GM23338 (cell line): ENCODE results near the gene SLC43A2. TPM values are rescaled to one million over a fixed set of nuclear protein-coding genes. Genes with fewer than 3 reads are reported as not detected.
A peak's percentile ranks its signal among the peaks of the same experiment; 100 is the strongest.

Source experiments
- ATAC-seq: fragments of 200-7000 bp; cut with Tn5 transposase; 3 replicates; pipeline ENCODE4 v1.9.1; 2020
- DNase-seq: peaks from one replicate; pipeline ENCODE4 v3.0.0-alpha.2; 2015; ENCODE audit warnings: low spot score
- H2AFZ ChIP-seq: fragments of 200-600 bp; sonication (generic); 2 replicates; pipeline ENCODE4 v1.8.0; 2016; ENCODE audit warnings: antibody characterized with exemption, mild to moderate bottlenecking, moderate library complexity
- H3F3A ChIP-seq: fragments of 200-600 bp; sonication (generic); replicated peaks from 2 replicates; pipeline ENCODE4 v1.8.0; 2017; ENCODE audit warnings: antibody characterized with exemption, mixed run types, low read depth
- H3K27ac ChIP-seq: fragments of 200-600 bp; sonication (generic); 2 replicates; pipeline ENCODE4 v1.6.1; 2016; ENCODE audit warnings: low read depth
- H3K27me3 ChIP-seq: fragments of 200-600 bp; sonication (generic); 2 replicates; pipeline ENCODE4 v1.8.0; 2016; ENCODE audit warnings: mild to moderate bottlenecking, mixed run types, moderate library complexity; ENCODE audit not compliant: insufficient read depth
- H3K36me3 ChIP-seq: fragments of 200-600 bp; sonication (generic); 2 replicates; pipeline ENCODE4 v1.8.0; 2016; ENCODE audit warnings: mild to moderate bottlenecking; ENCODE audit not compliant: insufficient read depth
- H3K4me1 ChIP-seq: fragments of 200-600 bp; sonication (generic); 2 replicates; pipeline ENCODE4 v1.8.0; 2016; ENCODE audit warnings: mild to moderate bottlenecking, moderate library complexity; ENCODE audit not compliant: insufficient read depth
- H3K4me2 ChIP-seq: fragments of 200-600 bp; sonication (generic); 2 replicates; pipeline ENCODE4 v1.7.1; 2017; ENCODE audit warnings: mixed run types
- H3K4me3 ChIP-seq: fragments of 200-600 bp; sonication (generic); 2 replicates; pipeline ENCODE4 v1.6.1; 2016; ENCODE audit warnings: mixed run types
- H3K79me2 ChIP-seq: fragments of 200-600 bp; sonication (generic); replicated peaks from 2 replicates; pipeline ENCODE4 v1.8.0; 2017; ENCODE audit warnings: mild to moderate bottlenecking; ENCODE audit not compliant: insufficient read depth
- H3K9me2 ChIP-seq: fragments of 200-600 bp; sonication (generic); 2 replicates; pipeline ENCODE4 v1.8.0; 2017; ENCODE audit not compliant: insufficient read depth
- H4K20me1 ChIP-seq: fragments of 200-600 bp; sonication (generic); replicated peaks from 2 replicates; pipeline ENCODE4 v1.8.0; 2017; ENCODE audit warnings: mild to moderate bottlenecking; ENCODE audit not compliant: insufficient read depth
- H3K27ac Mint-ChIP-seq: 2 replicates; pipeline ENCODE4 v1.8.0; 2020; ENCODE audit warnings: inconsistent platforms, mild to moderate bottlenecking, moderate library complexity, mixed read lengths
- H3K27me3 Mint-ChIP-seq: 3 replicates; pipeline ENCODE4 v1.8.0; 2022; ENCODE audit warnings: low read depth, mild to moderate bottlenecking, moderate library complexity, mixed read lengths, inconsistent platforms; ENCODE audit not compliant: insufficient read depth, poor library complexity
- H3K36me3 Mint-ChIP-seq: 3 replicates; pipeline ENCODE4 v1.8.0; 2021; ENCODE audit warnings: low read depth, mild to moderate bottlenecking, inconsistent platforms, moderate library complexity, mixed read lengths
- H3K4me1 Mint-ChIP-seq: 3 replicates; pipeline ENCODE4 v1.8.0; 2020; ENCODE audit warnings: mild to moderate bottlenecking, inconsistent platforms, mixed read lengths
- H3K4me3 Mint-ChIP-seq: 3 replicates; pipeline ENCODE4 v1.8.0; 2021; ENCODE audit warnings: moderate library complexity, mild to moderate bottlenecking, inconsistent platforms, mixed read lengths
- H3K9me3 Mint-ChIP-seq: 3 replicates; pipeline ENCODE4 v1.8.0; 2020; ENCODE audit warnings: moderate library complexity, mild to moderate bottlenecking, inconsistent platforms, mixed read lengths
- CREB1 ChIP-seq: fragments of 250-450 bp; sonication (Bioruptor Pico); IDR thresholded peaks from 2 replicates; pipeline ENCODE4 v1.5.0; 2020; ENCODE audit warnings: low read depth, mild to moderate bottlenecking, moderate library complexity
- ETS1 ChIP-seq: IDR thresholded peaks from 2 replicates; pipeline ENCODE4 v1.6.1; 2016; ENCODE audit warnings: antibody characterized with exemption
- EZH2 ChIP-seq: fragments of 200-600 bp; sonication (generic); IDR thresholded peaks from one replicate; pipeline ENCODE4 v1.8.0; 2017; ENCODE audit warnings: antibody characterized with exemption, mild to moderate bottlenecking, low read depth; ENCODE audit not compliant: unreplicated experiment
- EZH2phosphoT487 ChIP-seq: fragments of 200-600 bp; sonication (generic); IDR thresholded peaks from one replicate; pipeline ENCODE4 v1.8.1; 2018; ENCODE audit warnings: antibody characterized with exemption; ENCODE audit not compliant: unreplicated experiment
- JUNB ChIP-seq: IDR thresholded peaks from one replicate; pipeline ENCODE4 v1.6.1; 2016; ENCODE audit warnings: antibody characterized with exemption; ENCODE audit not compliant: unreplicated experiment
- NANOG ChIP-seq: IDR thresholded peaks from 2 replicates; pipeline ENCODE4 v1.6.1; 2016; ENCODE audit warnings: antibody characterized with exemption, borderline replicate concordance
- POLR2AphosphoS5 ChIP-seq: IDR thresholded peaks from 2 replicates; pipeline ENCODE4 v1.6.1; 2016; ENCODE audit warnings: antibody characterized with exemption, low read depth
- STAT1 ChIP-seq: IDR thresholded peaks from one replicate; pipeline ENCODE4 v1.6.1; 2016; ENCODE audit warnings: antibody characterized with exemption; ENCODE audit not compliant: unreplicated experiment
- ZNF114 ChIP-seq: fragments of 250-450 bp; sonication (Bioruptor Pico); IDR thresholded peaks from 2 replicates; pipeline ENCODE4 v1.5.0; 2020; ENCODE audit warnings: mild to moderate bottlenecking, moderate library complexity
- ZNF331 ChIP-seq: fragments of 250-450 bp; sonication (Bioruptor Pico); IDR thresholded peaks from 2 replicates; pipeline ENCODE4 v1.5.0; 2020; ENCODE audit warnings: low read depth, mild to moderate bottlenecking, moderate library complexity
- polyA plus RNA-seq: library from polyadenylated mRNA; unstranded; fragments of >200 nt; fragmentation: Nextera tagmentation; extraction: Ambion mirVana; gene quantifications from 2 replicates; pipeline ENCODE4 v1.2.1, GENCODE V29; 2016
- total RNA-seq: library from RNA; depleted of rRNA; stranded (reverse); fragments of >200 nt; shearing (Covaris generic); gene quantifications from 2 replicates; pipeline ENCODE4 v1.2.3, GENCODE V29; 2014
- TF ChIP-seq, protein P1 (sequence below), 2 experiments: fragments of 200-600 bp in 1 of 2; sonication (generic) in 1 of 2; conservative IDR thresholded peaks; 2 replicates each; pipeline versions ENCODE4 v1.5.1 to v1.6.1; 2016 to 2017; ENCODE audit warnings: antibody characterized with exemption in 2 of 2, low read depth in 2 of 2, mild to moderate bottlenecking in 2 of 2, moderate library complexity in 1 of 2
- TF ChIP-seq, protein P2 (sequence below): IDR thresholded peaks from one replicate; pipeline ENCODE4 v1.6.1; 2018; ENCODE audit warnings: antibody characterized with exemption; ENCODE audit not compliant: unreplicated experiment

Gene SLC43A2
- total and polyA plus RNA-seq, 2 experiments from 2014 or later, result 2.2 to 9.8 TPM

DNA sequence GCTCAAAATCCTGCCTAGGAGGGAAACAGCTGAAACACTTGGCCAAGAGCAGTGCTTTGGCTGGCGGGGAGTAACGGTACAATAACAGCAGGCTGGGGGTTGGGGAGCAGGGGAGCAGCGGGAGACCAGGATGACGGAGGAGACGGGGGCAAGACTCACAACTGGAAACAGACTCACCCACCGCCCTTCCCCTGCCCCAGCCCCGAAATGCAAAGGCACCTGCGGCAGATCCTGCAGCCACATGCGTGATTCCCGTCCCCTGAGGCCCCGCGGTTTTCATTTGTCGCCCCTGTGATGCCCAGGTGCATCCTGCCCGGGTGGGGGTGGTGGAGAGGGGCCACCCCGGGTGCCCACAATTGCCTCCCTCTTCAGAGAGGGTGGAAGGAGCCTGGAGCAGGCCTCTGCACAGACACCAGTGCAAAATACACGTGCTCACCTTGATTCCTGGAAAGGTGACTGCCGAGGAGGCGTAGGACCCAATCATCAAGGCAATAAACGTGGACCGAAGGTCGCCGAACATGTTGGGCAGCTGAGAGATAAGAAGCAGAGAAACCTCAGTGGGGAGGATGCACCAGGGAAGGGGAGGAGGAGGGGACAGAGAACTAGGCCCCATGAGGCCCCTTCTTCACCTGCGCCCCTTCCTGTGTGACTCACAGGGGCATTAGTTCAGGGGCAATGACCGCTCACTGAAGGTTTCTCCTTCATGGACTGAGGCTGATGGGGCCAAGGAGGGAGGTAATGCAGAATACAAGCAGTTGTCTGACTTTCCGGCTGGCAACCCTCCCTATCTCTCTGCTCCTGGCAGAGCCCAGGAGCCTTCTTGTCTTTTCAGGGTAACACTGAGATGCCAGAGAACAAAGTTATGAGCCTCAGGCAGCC is 35.6 kb downstream of the SLC43A2 start:
- Histone ChIP-seq H3K4me3 (no peak overlapping the region), H3F3A (peaks cover 5% of the 10 kb centered on the region; the same call in 1 of the 2 replicates), H3K27me3 (no peaks in the 10 kb centered on the region), H3K36me3 (no peaks in the 10 kb centered on the region), H3K79me2 (no peaks in the 10 kb centered on the region), H3K27ac (peak overlapping the region; percentile 63; the same call in 1 of the 2 replicates), H4K20me1 (no peaks in the 10 kb centered on the region), H2AFZ (no peak overlapping the region), H3K4me2 (no peak overlapping the region), H3K9me2 (no peaks in the 10 kb centered on the region), H3K4me1 (no peaks in the 10 kb centered on the region; the same call in 1 of the 2 replicates)
- ATAC-seq, result no peak
- H3K9me3 Mint-ChIP-seq, result no peaks in the 10 kb centered on the region
- H3K36me3 Mint-ChIP-seq, result no peaks in the 10 kb centered on the region; the same call in 2 of the 3 replicates
- H3K27me3 Mint-ChIP-seq, result peaks cover 9% of the 10 kb centered on the region
- no peak overlapping the region for H3K27ac Mint-ChIP-seq
- no peak for TF ChIP-seq ZNF114 (CRISPR knock-in tag)
- no peak for TF ChIP-seq ZNF331 (CRISPR knock-in tag)
- no peak for TF ChIP-seq JUNB
- TF ChIP-seq NANOG, result no peak
- no peak for TF ChIP-seq ETS1
- TF ChIP-seq CREB1 (CRISPR knock-in tag), result no peak
- no peak for TF ChIP-seq EZH2
- no peak for TF ChIP-seq POLR2AphosphoS5
- no peak for TF ChIP-seq EZH2phosphoT487
- no peak overlapping the region for H3K4me3 Mint-ChIP-seq
- peaks cover 15% of the 10 kb centered on the region for H3K4me1 Mint-ChIP-seq
- DNase-seq, result no peak

- ATAC-seq, result no peak
- Histone ChIP-seq H3K4me1 (peaks cover 1% of the 10 kb centered on the region; the same call in 1 of the 2 replicates), H3F3A (peaks cover 5% of the 10 kb centered on the region; the same call in 1 of the 2 replicates), H3K4me2 (no peak overlapping the region), H3K27me3 (no peaks in the 10 kb centered on the region), H3K36me3 (no peaks in the 10 kb centered on the region), H4K20me1 (no peaks in the 10 kb centered on the region), H3K27ac (no peak overlapping the region), H2AFZ (no peak overlapping the region), H3K9me2 (no peaks in the 10 kb centered on the region), H3K4me3 (no peak overlapping the region), H3K79me2 (no peaks in the 10 kb centered on the region)
- H3K9me3 Mint-ChIP-seq, result no peaks in the 10 kb centered on the region
- H3K36me3 Mint-ChIP-seq, result peaks cover 3% of the 10 kb centered on the region; the same call in 1 of the 3 replicates
- DNase-seq, result no peak
- H3K4me3 Mint-ChIP-seq, result no peak overlapping the region
- peaks cover 23% of the 10 kb centered on the region for H3K4me1 Mint-ChIP-seq
- H3K27ac Mint-ChIP-seq, result no peak overlapping the region
- peaks cover 14% of the 10 kb centered on the region for H3K27me3 Mint-ChIP-seq
- TF ChIP-seq ZNF331 (CRISPR knock-in tag) (no peak), ETS1 (no peak), POLR2AphosphoS5 (no peak), EZH2 (no peak), JUNB (no peak), STAT1 (no peak), EZH2phosphoT487 (no peak)
- TF ChIP-seq, protein P1, sequence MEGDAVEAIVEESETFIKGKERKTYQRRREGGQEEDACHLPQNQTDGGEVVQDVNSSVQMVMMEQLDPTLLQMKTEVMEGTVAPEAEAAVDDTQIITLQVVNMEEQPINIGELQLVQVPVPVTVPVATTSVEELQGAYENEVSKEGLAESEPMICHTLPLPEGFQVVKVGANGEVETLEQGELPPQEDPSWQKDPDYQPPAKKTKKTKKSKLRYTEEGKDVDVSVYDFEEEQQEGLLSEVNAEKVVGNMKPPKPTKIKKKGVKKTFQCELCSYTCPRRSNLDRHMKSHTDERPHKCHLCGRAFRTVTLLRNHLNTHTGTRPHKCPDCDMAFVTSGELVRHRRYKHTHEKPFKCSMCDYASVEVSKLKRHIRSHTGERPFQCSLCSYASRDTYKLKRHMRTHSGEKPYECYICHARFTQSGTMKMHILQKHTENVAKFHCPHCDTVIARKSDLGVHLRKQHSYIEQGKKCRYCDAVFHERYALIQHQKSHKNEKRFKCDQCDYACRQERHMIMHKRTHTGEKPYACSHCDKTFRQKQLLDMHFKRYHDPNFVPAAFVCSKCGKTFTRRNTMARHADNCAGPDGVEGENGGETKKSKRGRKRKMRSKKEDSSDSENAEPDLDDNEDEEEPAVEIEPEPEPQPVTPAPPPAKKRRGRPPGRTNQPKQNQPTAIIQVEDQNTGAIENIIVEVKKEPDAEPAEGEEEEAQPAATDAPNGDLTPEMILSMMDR (conservative IDR thresholded peaks at IDR 0.05; ENCODE audit: low read depth in 2 of 2), result no peak
- TF ChIP-seq, protein P2, sequence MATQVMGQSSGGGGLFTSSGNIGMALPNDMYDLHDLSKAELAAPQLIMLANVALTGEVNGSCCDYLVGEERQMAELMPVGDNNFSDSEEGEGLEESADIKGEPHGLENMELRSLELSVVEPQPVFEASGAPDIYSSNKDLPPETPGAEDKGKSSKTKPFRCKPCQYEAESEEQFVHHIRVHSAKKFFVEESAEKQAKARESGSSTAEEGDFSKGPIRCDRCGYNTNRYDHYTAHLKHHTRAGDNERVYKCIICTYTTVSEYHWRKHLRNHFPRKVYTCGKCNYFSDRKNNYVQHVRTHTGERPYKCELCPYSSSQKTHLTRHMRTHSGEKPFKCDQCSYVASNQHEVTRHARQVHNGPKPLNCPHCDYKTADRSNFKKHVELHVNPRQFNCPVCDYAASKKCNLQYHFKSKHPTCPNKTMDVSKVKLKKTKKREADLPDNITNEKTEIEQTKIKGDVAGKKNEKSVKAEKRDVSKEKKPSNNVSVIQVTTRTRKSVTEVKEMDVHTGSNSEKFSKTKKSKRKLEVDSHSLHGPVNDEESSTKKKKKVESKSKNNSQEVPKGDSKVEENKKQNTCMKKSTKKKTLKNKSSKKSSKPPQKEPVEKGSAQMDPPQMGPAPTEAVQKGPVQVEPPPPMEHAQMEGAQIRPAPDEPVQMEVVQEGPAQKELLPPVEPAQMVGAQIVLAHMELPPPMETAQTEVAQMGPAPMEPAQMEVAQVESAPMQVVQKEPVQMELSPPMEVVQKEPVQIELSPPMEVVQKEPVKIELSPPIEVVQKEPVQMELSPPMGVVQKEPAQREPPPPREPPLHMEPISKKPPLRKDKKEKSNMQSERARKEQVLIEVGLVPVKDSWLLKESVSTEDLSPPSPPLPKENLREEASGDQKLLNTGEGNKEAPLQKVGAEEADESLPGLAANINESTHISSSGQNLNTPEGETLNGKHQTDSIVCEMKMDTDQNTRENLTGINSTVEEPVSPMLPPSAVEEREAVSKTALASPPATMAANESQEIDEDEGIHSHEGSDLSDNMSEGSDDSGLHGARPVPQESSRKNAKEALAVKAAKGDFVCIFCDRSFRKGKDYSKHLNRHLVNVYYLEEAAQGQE, result no peak
Observed at GRCh38 chr17:1591474-1592090, 37.1 kb downstream of the SLC43A2 start.
